SU-DHL-6 (cell line): Measurements from ENCODE around the gene PCDHGA10.

Experiments used
- CTCF ChIP-seq: fragments of 200-600 bp; sonication (generic); IDR thresholded peaks from one replicate; pipeline ENCODE4 v1.5.1; 2017; ENCODE audit warnings: antibody characterized with exemption, mild to moderate bottlenecking, low read length, moderate library complexity; ENCODE audit not compliant: insufficient read depth, poor library complexity, severe bottlenecking
- EZH2phosphoT487 ChIP-seq: fragments of 200-600 bp; sonication (generic), shearing (Covaris generic); conservative IDR thresholded peaks from 2 replicates; pipeline ENCODE4 v1.6.1; 2018; ENCODE audit warnings: mild to moderate bottlenecking, antibody characterized with exemption, low read length, moderate library complexity, mixed read lengths

GRCh38 chr5:141384471-141385267, 28.1 kb upstream of the PCDHGA10 start:
- no peak for TF ChIP-seq CTCF
- TF ChIP-seq EZH2phosphoT487, result no peak
